Activated CD4-positive, alpha-beta memory T cell treated with anti-CD3 and anti-CD28 coated beads for 36 hours (primary cell): ENCODE data around the gene ZDHHC14. TPM values are rescaled to one million over a fixed set of nuclear protein-coding genes. Genes with fewer than 3 reads are reported as not detected.
"Not testable (repeated sequence)": the region's sequence is repeated elsewhere in the genome, so short reads cannot be mapped to it uniquely, and the experiment has no call there.

ENCODE experiments used
- CTCF ChIA-PET: fragments of 350-600 bp; sonication (Branson Sonifier 250); formaldehyde crosslinking; loops from one replicate; lab custom pipeline; 2021; ENCODE audit warnings: antibody characterized with exemption, inconsistent platforms; lab: Charles Lee
- POLR2A ChIA-PET: fragments of 350-600 bp; sonication (Branson Sonifier 250); formaldehyde crosslinking; loops from one replicate; lab custom pipeline; 2021; ENCODE audit warnings: antibody characterized with exemption; lab: Charles Lee
- DNase-seq: peaks from one replicate; pipeline ENCODE4 v3.0.0-alpha.2; 2020
- H3K27ac Mint-ChIP-seq: one replicate; pipeline ENCODE4 v1.8.0; 2021; ENCODE audit warnings: mixed read lengths
- H3K27me3 Mint-ChIP-seq: one replicate; pipeline ENCODE4 v1.8.0; 2021; ENCODE audit warnings: mixed read lengths
- H3K36me3 Mint-ChIP-seq: one replicate; pipeline ENCODE4 v1.8.0; 2021; ENCODE audit warnings: mixed read lengths
- H3K4me1 Mint-ChIP-seq: one replicate; pipeline ENCODE4 v1.8.0; 2021; ENCODE audit warnings: low read depth, mixed read lengths
- H3K4me3 Mint-ChIP-seq: one replicate; pipeline ENCODE4 v1.8.0; 2021; ENCODE audit warnings: mild to moderate bottlenecking, mixed read lengths
- H3K9me3 Mint-ChIP-seq: one replicate; pipeline ENCODE4 v1.8.0; 2021; ENCODE audit warnings: mixed read lengths
- intact Hi-C: fragments of 100-400 bp; cut with micrococcal nuclease; formaldehyde crosslinking; loops from one replicate; pipeline ENCODE4 v1.15.1; 2023
- total RNA-seq, 2 experiments: library from RNA; stranded (reverse); gene quantifications; one replicate each; pipeline ENCODE4 v1.2.3, GENCODE V29; 2021

ZDHHC14 gene
- total RNA-seq, 2 experiments from 2014 or later: 1.4 to 2.0 TPM

- DNase-seq: no peak
- intact Hi-C loops: no loop called here
- peaks cover 14% of the 10 kb centered on the region for H3K4me1 Mint-ChIP-seq
- ChIA-PET POLR2A (no interaction called here), CTCF (no interaction called here)
- H3K36me3 Mint-ChIP-seq: no peaks in the 10 kb centered on the region
- H3K9me3 Mint-ChIP-seq: peaks cover under 1% of the 10 kb centered on the region
- no peak overlapping the region for H3K4me3 Mint-ChIP-seq
- H3K27me3 Mint-ChIP-seq: peaks cover 2% of the 10 kb centered on the region
- no peak overlapping the region for H3K27ac Mint-ChIP-seq
Measured at GRCh38 chr6:157571950-157572349, 191.0 kb downstream of the ZDHHC14 start.

GRCh38 chr6:157574851-157575424, 193.9 kb downstream of the ZDHHC14 start:
- ChIA-PET CTCF (no interaction called here), POLR2A (no interaction called here)
- H3K4me1 Mint-ChIP-seq: peaks cover 5% of the 10 kb centered on the region
- no peak overlapping the region for H3K4me3 Mint-ChIP-seq
- peaks cover 8% of the 10 kb centered on the region for H3K9me3 Mint-ChIP-seq
- H3K27me3 Mint-ChIP-seq: peaks cover 2% of the 10 kb centered on the region
- no peaks in the 10 kb centered on the region for H3K36me3 Mint-ChIP-seq
- no peak for DNase-seq
- no peak overlapping the region for H3K27ac Mint-ChIP-seq
- intact Hi-C loops: no loop called here

- CTCF ChIA-PET: interaction anchor here (0.6 kb wide), 1 partner anchor 339 kb away, joined by 3 read pairs; no protein-coding TSS in a partner anchor
- H3K4me1 Mint-ChIP-seq: no peaks in the 10 kb centered on the region
- no peak overlapping the region for H3K4me3 Mint-ChIP-seq
- POLR2A ChIA-PET: no interaction called here
- no peaks in the 10 kb centered on the region for H3K36me3 Mint-ChIP-seq
- no peak for DNase-seq
- peaks cover 8% of the 10 kb centered on the region for H3K9me3 Mint-ChIP-seq
- no peak overlapping the region for H3K27ac Mint-ChIP-seq
- H3K27me3 Mint-ChIP-seq: peaks cover 2% of the 10 kb centered on the region
- intact Hi-C loops: no loop called here
Measured at GRCh38 chr6:157575436-157576145, 194.6 kb downstream of the ZDHHC14 start.

GRCh38 chr6:157576991-157577390, 196.0 kb downstream of the ZDHHC14 start:
- H3K36me3 Mint-ChIP-seq, intact Hi-C loops, CTCF ChIA-PET, POLR2A ChIA-PET, H3K4me1 Mint-ChIP-seq, DNase-seq, H3K27me3 Mint-ChIP-seq, H3K27ac Mint-ChIP-seq, H3K4me3 Mint-ChIP-seq: not testable (repeated sequence)
- H3K9me3 Mint-ChIP-seq: peaks cover 11% of the 10 kb centered on the region

- H3K4me3 Mint-ChIP-seq, H3K4me1 Mint-ChIP-seq, H3K36me3 Mint-ChIP-seq, H3K27me3 Mint-ChIP-seq, intact Hi-C loops, DNase-seq, CTCF ChIA-PET, H3K27ac Mint-ChIP-seq: not testable (repeated sequence)
- POLR2A ChIA-PET: interaction anchor here (0.6 kb wide), 1 partner anchor 423 kb away, joined by 3 read pairs; no protein-coding TSS in a partner anchor
- H3K9me3 Mint-ChIP-seq: peaks cover 23% of the 10 kb centered on the region
Measured at GRCh38 chr6:157578527-157578926, 197.5 kb downstream of the ZDHHC14 start.

- peaks cover 23% of the 10 kb centered on the region for H3K9me3 Mint-ChIP-seq
- H3K27me3 Mint-ChIP-seq: peaks cover 2% of the 10 kb centered on the region
- no peaks in the 10 kb centered on the region for H3K4me1 Mint-ChIP-seq
- no peak overlapping the region for H3K27ac Mint-ChIP-seq
- H3K36me3 Mint-ChIP-seq: peaks cover 10% of the 10 kb centered on the region
- no peak for DNase-seq
- H3K4me3 Mint-ChIP-seq: no peak overlapping the region
- intact Hi-C loops: no loop called here
- CTCF ChIA-PET: no interaction called here
- POLR2A ChIA-PET: interaction anchor here (0.6 kb wide), 1 partner anchor 422 kb away, joined by 3 read pairs; no protein-coding TSS in a partner anchor
Measured at GRCh38 chr6:157579467-157580031, 198.6 kb downstream of the ZDHHC14 start.

- peaks cover 18% of the 10 kb centered on the region for H3K9me3 Mint-ChIP-seq
- H3K27ac Mint-ChIP-seq: no peak overlapping the region
- CTCF ChIA-PET: interaction anchor here (0.7 kb wide), 1 partner anchor 269 kb away, joined by 3 read pairs; no protein-coding TSS in a partner anchor
- peaks cover 2% of the 10 kb centered on the region for H3K27me3 Mint-ChIP-seq
- intact Hi-C loops: no loop called here
- DNase-seq: no peak
- no peak overlapping the region for H3K4me3 Mint-ChIP-seq
- H3K4me1 Mint-ChIP-seq: no peaks in the 10 kb centered on the region
- POLR2A ChIA-PET: no interaction called here
- peaks cover 12% of the 10 kb centered on the region for H3K36me3 Mint-ChIP-seq
Measured at GRCh38 chr6:157584036-157584435, 203.0 kb downstream of the ZDHHC14 start.

GRCh38 chr6:157585274-157586087, 204.5 kb downstream of the ZDHHC14 start:
- Mint-ChIP-seq H3K27ac (no peak overlapping the region), H3K9me3 (peaks cover 32% of the 10 kb centered on the region), H3K27me3 (peaks cover 2% of the 10 kb centered on the region), H3K36me3 (peaks cover 18% of the 10 kb centered on the region), H3K4me1 (no peaks in the 10 kb centered on the region), H3K4me3 (no peak overlapping the region)
- intact Hi-C loops: no loop called here
- CTCF ChIA-PET: no interaction called here
- POLR2A ChIA-PET: no interaction called here
- DNase-seq: no peak

- H3K4me1 Mint-ChIP-seq: no peaks in the 10 kb centered on the region
- DNase-seq: no peak
- intact Hi-C loops: no loop called here
Measured at GRCh38 chr6:157586088-157586414, 205.1 kb downstream of the ZDHHC14 start.

GRCh38 chr6:157586476-157587126, 205.6 kb downstream of the ZDHHC14 start:
- no peak overlapping the region for H3K27ac Mint-ChIP-seq
- ChIA-PET POLR2A (no interaction called here), CTCF (no interaction called here)
- H3K4me3 Mint-ChIP-seq: no peak overlapping the region
- peaks cover 2% of the 10 kb centered on the region for H3K27me3 Mint-ChIP-seq
- peaks cover 15% of the 10 kb centered on the region for H3K36me3 Mint-ChIP-seq
- no peaks in the 10 kb centered on the region for H3K4me1 Mint-ChIP-seq
- H3K9me3 Mint-ChIP-seq: peaks cover 41% of the 10 kb centered on the region
- intact Hi-C loops: no loop called here
- DNase-seq: no peak

More at GRCh38 chr6:157586088-157586414, 205.1 kb downstream of the ZDHHC14 start:
- POLR2A ChIA-PET: no interaction called here
- Mint-ChIP-seq H3K9me3 (peaks cover 38% of the 10 kb centered on the region), H3K27ac (no peak overlapping the region), H3K27me3 (peaks cover 2% of the 10 kb centered on the region), H3K36me3 (peaks cover 16% of the 10 kb centered on the region), H3K4me3 (no peak overlapping the region)
- CTCF ChIA-PET: no interaction called here

- no peaks in the 10 kb centered on the region for H3K27me3 Mint-ChIP-seq
- no peak overlapping the region for H3K27ac Mint-ChIP-seq
- intact Hi-C loops: no loop called here
- peaks cover 38% of the 10 kb centered on the region for H3K9me3 Mint-ChIP-seq
- ChIA-PET CTCF (no interaction called here), POLR2A (no interaction called here)
- no peaks in the 10 kb centered on the region for H3K4me1 Mint-ChIP-seq
- peaks cover 12% of the 10 kb centered on the region for H3K36me3 Mint-ChIP-seq
- no peak overlapping the region for H3K4me3 Mint-ChIP-seq
- no peak for DNase-seq
Measured at GRCh38 chr6:157587127-157587926, 206.3 kb downstream of the ZDHHC14 start.
